Measurements from ENCODE around the gene LRRC73. TPM values are rescaled to one million over a fixed set of nuclear protein-coding genes. Genes with fewer than 3 reads are reported as not detected.

LRRC73 gene
- total and polyA plus RNA-seq, 2 donors (not counting 1 experiment from before 2014, with no cell fraction given): 0.18 to 0.33 TPM

DNA sequence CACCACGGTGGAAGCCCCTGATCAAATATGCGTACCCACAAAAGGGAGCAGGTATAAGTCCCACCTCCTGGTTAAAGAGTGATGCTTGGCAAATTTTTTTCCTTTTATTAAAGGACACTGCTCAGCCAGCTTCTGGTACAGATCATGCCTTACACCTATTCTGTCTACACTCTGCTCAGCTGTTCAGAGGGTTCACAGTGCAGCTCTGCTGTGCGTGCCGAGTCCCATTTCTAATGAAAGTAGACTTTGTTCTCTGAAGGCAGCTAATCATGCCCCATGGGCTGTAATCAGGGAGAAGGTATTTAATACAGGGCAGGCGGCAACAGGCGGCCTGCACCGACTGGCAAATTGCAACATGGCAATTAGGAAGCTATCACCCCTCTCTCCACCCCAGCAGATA is 16.3 kb downstream of the LRRC73 start:
- Histone ChIP-seq H3K9me3 (ENCODE audit: control insufficient read depth, insufficient read depth, low read depth, low read length) (no peaks in the 10 kb centered on the region), H3K27me3 (ENCODE audit: control insufficient read depth, insufficient read depth, low read length) (no peaks in the 10 kb centered on the region), H3K4me1 (ENCODE audit: control insufficient read depth, extremely low read depth, insufficient read depth, low read length) (peaks cover 26% of the 10 kb centered on the region), H3K4me2 (ENCODE audit: extremely low read depth, insufficient read depth, low read length) (no peak overlapping the region), H3K27ac (ENCODE audit: insufficient read depth, low read length) (no peak overlapping the region), H2AFZ (ENCODE audit: low read length) (no peak overlapping the region), H3K79me2 (ENCODE audit: control insufficient read depth, insufficient read depth, low read length) (peaks cover 12% of the 10 kb centered on the region), H3K9ac (ENCODE audit: insufficient read depth, low read length) (no peak overlapping the region), H4K20me1 (ENCODE audit: control insufficient read depth, extremely low read depth, insufficient read depth, low read length) (no peaks in the 10 kb centered on the region), H3K4me3 (replicated peaks in 1 of 4; ENCODE audit: control extremely low read depth in 1 of 4, insufficient read depth in 1 of 4, low read depth in 3 of 4, low read length in 4 of 4) (no peak overlapping the region), H3K36me3 (ENCODE audit: control insufficient read depth, insufficient read depth, low read length) (peaks cover 1% of the 10 kb centered on the region)
- no peak for DNase-seq (ENCODE audit: low read depth in 2 of 2)
- TF ChIP-seq, protein P1, sequence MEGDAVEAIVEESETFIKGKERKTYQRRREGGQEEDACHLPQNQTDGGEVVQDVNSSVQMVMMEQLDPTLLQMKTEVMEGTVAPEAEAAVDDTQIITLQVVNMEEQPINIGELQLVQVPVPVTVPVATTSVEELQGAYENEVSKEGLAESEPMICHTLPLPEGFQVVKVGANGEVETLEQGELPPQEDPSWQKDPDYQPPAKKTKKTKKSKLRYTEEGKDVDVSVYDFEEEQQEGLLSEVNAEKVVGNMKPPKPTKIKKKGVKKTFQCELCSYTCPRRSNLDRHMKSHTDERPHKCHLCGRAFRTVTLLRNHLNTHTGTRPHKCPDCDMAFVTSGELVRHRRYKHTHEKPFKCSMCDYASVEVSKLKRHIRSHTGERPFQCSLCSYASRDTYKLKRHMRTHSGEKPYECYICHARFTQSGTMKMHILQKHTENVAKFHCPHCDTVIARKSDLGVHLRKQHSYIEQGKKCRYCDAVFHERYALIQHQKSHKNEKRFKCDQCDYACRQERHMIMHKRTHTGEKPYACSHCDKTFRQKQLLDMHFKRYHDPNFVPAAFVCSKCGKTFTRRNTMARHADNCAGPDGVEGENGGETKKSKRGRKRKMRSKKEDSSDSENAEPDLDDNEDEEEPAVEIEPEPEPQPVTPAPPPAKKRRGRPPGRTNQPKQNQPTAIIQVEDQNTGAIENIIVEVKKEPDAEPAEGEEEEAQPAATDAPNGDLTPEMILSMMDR (conservative IDR thresholded peaks at IDR 0.05 in 1 of 2, IDR thresholded peaks at IDR 0.05 in 1 of 2; ENCODE audit: low read depth in 1 of 2, low read length in 2 of 2): no peak
- no peak for TF ChIP-seq EZH2 (IDR thresholded peaks at IDR 0.05; ENCODE audit: low read length, missing control alignments)

DNA sequence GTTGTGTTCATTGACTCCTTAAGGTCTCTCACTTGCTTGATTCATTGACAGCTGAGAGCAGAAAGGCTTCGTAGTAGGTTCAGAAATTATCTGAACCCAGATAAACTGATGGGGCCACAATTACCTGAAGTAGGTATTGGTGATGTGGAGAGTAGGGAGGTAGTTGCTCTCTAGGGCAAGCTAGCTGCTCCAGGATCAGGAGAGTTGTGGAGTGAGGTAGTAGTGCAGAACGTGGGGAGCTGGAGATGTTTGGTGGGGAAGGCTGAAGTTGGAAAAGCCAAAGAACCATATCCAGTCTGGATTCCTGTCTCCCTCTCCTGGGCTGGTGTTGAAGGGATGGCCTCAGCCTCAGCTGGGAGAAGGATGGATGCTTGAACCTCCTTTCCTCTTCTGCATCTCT is 16.9 kb downstream of the LRRC73 start:
- Histone ChIP-seq H3K79me2 (ENCODE audit: control insufficient read depth, insufficient read depth, low read length) (peaks cover 12% of the 10 kb centered on the region), H4K20me1 (ENCODE audit: control insufficient read depth, extremely low read depth, insufficient read depth, low read length) (no peaks in the 10 kb centered on the region), H3K36me3 (ENCODE audit: control insufficient read depth, insufficient read depth, low read length) (no peaks in the 10 kb centered on the region), H3K9me3 (ENCODE audit: control insufficient read depth, insufficient read depth, low read depth, low read length) (no peaks in the 10 kb centered on the region), H3K27ac (ENCODE audit: insufficient read depth, low read length) (no peak overlapping the region), H3K4me3 (replicated peaks in 1 of 4; ENCODE audit: control extremely low read depth in 1 of 4, insufficient read depth in 1 of 4, low read depth in 3 of 4, low read length in 4 of 4) (no peak overlapping the region), H2AFZ (ENCODE audit: low read length) (no peak overlapping the region), H3K4me2 (ENCODE audit: extremely low read depth, insufficient read depth, low read length) (no peak overlapping the region), H3K27me3 (ENCODE audit: control insufficient read depth, insufficient read depth, low read length) (no peaks in the 10 kb centered on the region), H3K9ac (ENCODE audit: insufficient read depth, low read length) (no peak overlapping the region), H3K4me1 (ENCODE audit: control insufficient read depth, extremely low read depth, insufficient read depth, low read length) (peaks cover 29% of the 10 kb centered on the region)
- DNase-seq (ENCODE audit: low read depth in 2 of 2): no peak
- no peak for TF ChIP-seq EZH2 (IDR thresholded peaks at IDR 0.05; ENCODE audit: low read length, missing control alignments)

DNA sequence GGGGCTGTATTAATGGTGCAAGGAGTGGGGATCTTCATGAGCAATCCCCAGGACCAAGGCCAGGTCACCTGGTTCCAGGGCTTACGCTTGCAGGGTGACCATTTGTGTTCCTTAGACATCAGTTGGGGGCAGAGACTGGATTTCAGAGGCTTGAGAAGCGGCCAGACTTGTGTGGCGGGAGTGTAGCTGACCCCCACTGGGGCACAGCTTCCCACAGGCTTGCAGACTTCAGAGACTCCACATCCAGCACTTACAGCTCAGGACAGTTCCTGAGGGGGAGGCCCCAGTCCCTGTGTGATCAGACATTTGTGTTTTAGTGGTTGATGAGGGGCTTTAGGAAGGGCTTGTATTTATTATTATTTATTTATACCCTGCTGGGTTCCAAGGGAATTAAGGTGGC is 17.5 kb downstream of the LRRC73 start:
- peak in 1 of 2 donors; percentile 62 for DNase-seq (ENCODE audit: low read depth in 2 of 2)
- Histone ChIP-seq H3K9me3 (ENCODE audit: control insufficient read depth, insufficient read depth, low read depth, low read length) (no peaks in the 10 kb centered on the region), H3K4me2 (ENCODE audit: extremely low read depth, insufficient read depth, low read length) (peak overlapping the region; percentile 84), H3K79me2 (ENCODE audit: control insufficient read depth, insufficient read depth, low read length) (peaks cover 12% of the 10 kb centered on the region), H4K20me1 (ENCODE audit: control insufficient read depth, extremely low read depth, insufficient read depth, low read length) (no peaks in the 10 kb centered on the region), H3K27me3 (ENCODE audit: control insufficient read depth, insufficient read depth, low read length) (no peaks in the 10 kb centered on the region), H3K4me3 (replicated peaks in 1 of 4; ENCODE audit: control extremely low read depth in 1 of 4, insufficient read depth in 1 of 4, low read depth in 3 of 4, low read length in 4 of 4) (peak overlapping the region in 1 of 4 experiments; percentile 27), H3K27ac (ENCODE audit: insufficient read depth, low read length) (peak overlapping the region; percentile 43), H3K4me1 (ENCODE audit: control insufficient read depth, extremely low read depth, insufficient read depth, low read length) (peaks cover 29% of the 10 kb centered on the region), H3K36me3 (ENCODE audit: control insufficient read depth, insufficient read depth, low read length) (no peaks in the 10 kb centered on the region), H2AFZ (ENCODE audit: low read length) (no peak overlapping the region), H3K9ac (ENCODE audit: insufficient read depth, low read length) (no peak overlapping the region)
- TF ChIP-seq EZH2 (IDR thresholded peaks at IDR 0.05; ENCODE audit: low read length, missing control alignments): no peak
- TF ChIP-seq, protein P1 (conservative IDR thresholded peaks at IDR 0.05 in 1 of 2, IDR thresholded peaks at IDR 0.05 in 1 of 2; ENCODE audit: low read depth in 1 of 2, low read length in 2 of 2): no peak

Data from fibroblast of lung (primary cell).